ENCODE results near the gene CLMN. TPM values are rescaled to one million over a fixed set of nuclear protein-coding genes. Genes with fewer than 3 reads are reported as not detected.

CLMN gene
- total and polyA plus RNA-seq, 2 donors (not counting 3 experiments of a cell fraction or from before 2014, with no cell fraction given), result 0.72 to 9.6 TPM

DNA sequence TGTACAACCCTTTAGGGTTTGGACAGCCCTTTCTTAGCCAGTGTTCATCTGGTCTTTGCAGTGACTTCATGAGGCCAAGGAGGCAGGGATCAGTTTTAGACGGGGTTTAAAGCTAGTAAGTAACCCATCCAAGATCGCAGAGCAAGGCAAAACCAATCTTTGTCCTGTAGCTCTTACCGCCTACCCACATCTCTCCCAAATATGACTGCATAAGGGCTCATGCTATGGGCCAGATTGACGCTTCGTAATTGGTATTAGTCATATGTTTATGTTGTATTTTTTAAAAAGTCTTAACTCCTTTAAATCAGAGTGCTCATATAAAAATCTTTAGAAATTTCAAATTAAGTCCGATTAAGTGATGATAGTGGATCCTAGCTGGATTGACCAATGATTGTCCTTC is 3.7 kb upstream of the CLMN start:
- Histone ChIP-seq H4K20me1 (replicated peaks; ENCODE audit: control insufficient read depth, extremely low read depth, insufficient read depth, low read length) (no peaks in the 10 kb centered on the region), H3K4me1 (ENCODE audit: control insufficient read depth, extremely low read depth, insufficient read depth, low read length) (peaks cover 3% of the 10 kb centered on the region), H3K9me1 (replicated peaks; ENCODE audit: control insufficient read depth, extremely low read depth, insufficient read depth, low read length) (no peaks in the 10 kb centered on the region), H3K27me3 (ENCODE audit: control insufficient read depth in 2 of 2, insufficient read depth in 2 of 2, low read length in 2 of 2) (peaks cover 2 to 3% of the 10 kb centered on the region in 2 experiments), H3K79me2 (ENCODE audit: control insufficient read depth, insufficient read depth, low read length) (no peaks in the 10 kb centered on the region), H3K9ac (replicated peaks; ENCODE audit: extremely low read depth, insufficient read depth, low read length) (no peak overlapping the region), H3K27ac (ENCODE audit: insufficient read depth, low read depth, low read length) (no peak overlapping the region), H3K36me3 (ENCODE audit: control insufficient read depth in 2 of 2, extremely low read depth in 1 of 2, insufficient read depth in 2 of 2, low read length in 2 of 2) (no peaks in the 10 kb centered on the region), H2AFZ (ENCODE audit: low read depth, low read length) (no peak overlapping the region), H3K4me2 (ENCODE audit: insufficient read depth, low read length) (no peak overlapping the region), H3K4me3 (replicated peaks in 1 of 3; ENCODE audit: insufficient read depth in 1 of 3, low read depth in 1 of 3, low read length in 3 of 3) (no peak overlapping the region), H3K9me3 (replicated peaks; ENCODE audit: control insufficient read depth, insufficient read depth, low read length) (no peaks in the 10 kb centered on the region)
- ChIA-PET POLR2A (no interaction called here), CTCF (no interaction called here)
- dilution Hi-C loops (cut with MboI; ENCODE audit: extremely low pct_ligation_motif_present, low sequenced_read_pairs) (no loop called here), intact Hi-C loops (cut with micrococcal nuclease) (no loop called here)
- DNase-seq (ENCODE audit: low read depth, low spot score) (no peak), FAIRE-seq (no peak)
- TF ChIP-seq POLR2AphosphoS5 (IDR thresholded peaks at IDR 0.05; ENCODE audit: insufficient read depth, low read depth, low read length), result no peak
- no TSS peak for BruUV-seq (replicated peaks)

DNA sequence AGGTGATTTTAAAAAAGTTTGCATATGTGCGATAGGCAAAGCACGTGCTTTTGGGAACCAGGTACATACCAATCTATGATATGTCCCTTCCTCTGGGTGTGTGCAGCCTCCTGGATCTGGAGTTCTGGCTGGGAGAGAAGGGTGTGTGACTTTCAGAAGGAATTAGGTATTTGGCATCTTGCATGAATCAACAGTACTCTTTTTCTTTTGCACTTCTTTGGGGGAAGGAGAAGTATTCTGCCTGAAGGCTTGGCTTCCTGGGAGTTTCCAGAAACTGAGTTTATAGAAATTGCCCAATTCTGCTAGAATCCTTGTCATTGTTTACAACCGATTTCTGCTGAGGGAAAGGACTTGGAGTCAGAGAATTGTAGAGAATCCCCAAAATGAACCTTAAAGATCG is 2.9 kb upstream of the CLMN start:
- dilution Hi-C loops (cut with MboI; ENCODE audit: extremely low pct_ligation_motif_present, low sequenced_read_pairs), result no loop called here
- POLR2A ChIA-PET, result no interaction called here

More for the DNA sequence above, 2.9 kb upstream of the CLMN start:
- Histone ChIP-seq H3K4me1 (ENCODE audit: control insufficient read depth, extremely low read depth, insufficient read depth, low read length) (peaks cover 3% of the 10 kb centered on the region), H3K27me3 (ENCODE audit: control insufficient read depth in 2 of 2, insufficient read depth in 2 of 2, low read length in 2 of 2) (peaks cover 2 to 3% of the 10 kb centered on the region in 2 experiments), H3K9me3 (replicated peaks; ENCODE audit: control insufficient read depth, insufficient read depth, low read length) (no peaks in the 10 kb centered on the region), H3K36me3 (ENCODE audit: control insufficient read depth in 2 of 2, extremely low read depth in 1 of 2, insufficient read depth in 2 of 2, low read length in 2 of 2) (no peaks in the 10 kb centered on the region), H3K27ac (ENCODE audit: insufficient read depth, low read depth, low read length) (no peak overlapping the region), H3K79me2 (ENCODE audit: control insufficient read depth, insufficient read depth, low read length) (no peaks in the 10 kb centered on the region), H3K4me2 (ENCODE audit: insufficient read depth, low read length) (no peak overlapping the region), H3K9ac (replicated peaks; ENCODE audit: extremely low read depth, insufficient read depth, low read length) (no peak overlapping the region), H3K4me3 (replicated peaks in 1 of 3; ENCODE audit: insufficient read depth in 1 of 3, low read depth in 1 of 3, low read length in 3 of 3) (no peak overlapping the region), H4K20me1 (replicated peaks; ENCODE audit: control insufficient read depth, extremely low read depth, insufficient read depth, low read length) (no peaks in the 10 kb centered on the region), H3K9me1 (replicated peaks; ENCODE audit: control insufficient read depth, extremely low read depth, insufficient read depth, low read length) (no peaks in the 10 kb centered on the region), H2AFZ (ENCODE audit: low read depth, low read length) (no peak overlapping the region)
- intact Hi-C loops (cut with micrococcal nuclease), result no loop called here
- no TSS peak for BruUV-seq (replicated peaks)
- no peak for TF ChIP-seq FOS (IDR thresholded peaks at IDR 0.05; ENCODE audit: borderline replicate concordance, insufficient read depth, low read length)
- DNase-seq (ENCODE audit: low read depth, low spot score) (no peak), FAIRE-seq (no peak)
- CTCF ChIA-PET, result no interaction called here
